Left ventricle myocardium superior (tissue), 1 donor: ENCODE measurements around the gene GNB1L. TPM values are rescaled to one million over a fixed set of nuclear protein-coding genes. Genes with fewer than 3 reads are reported as not detected.
A peak's percentile ranks its signal among the peaks of the same experiment; 100 is the strongest.
"Not testable (repeated sequence)": the region's sequence is repeated elsewhere in the genome, so short reads cannot be mapped to it uniquely, and the experiment has no call there.

ENCODE experiments used
- ATAC-seq: fragments of 200-7000 bp; cut with Tn5 transposase; one replicate; pipeline ENCODE4 v1.9.1; 2020; ENCODE audit warnings: mild to moderate bottlenecking, moderate library complexity
- DNase-seq: peaks from one replicate; pipeline ENCODE4 v3.0.0-alpha.2; 2020
- intact Hi-C: fragments of 100-400 bp; cut with micrococcal nuclease; formaldehyde crosslinking; loops from one replicate; pipeline ENCODE4 v1.11.0; 2022
- total RNA-seq: library from RNA; stranded (reverse); fragmentation: NEBNext Ultra II Directional; extraction: Animal tissue kit (Norgen Biotek cat#: 25700); gene quantifications from one replicate; pipeline ENCODE4 v1.2.1, GENCODE V29; 2021
- donor health status: DM: no; HTN: yes; CAD: no; lungs with severe emphysema.

The GNB1L gene
- total RNA-seq, 1 donor from 2014 or later, result 3.4 TPM

DNA sequence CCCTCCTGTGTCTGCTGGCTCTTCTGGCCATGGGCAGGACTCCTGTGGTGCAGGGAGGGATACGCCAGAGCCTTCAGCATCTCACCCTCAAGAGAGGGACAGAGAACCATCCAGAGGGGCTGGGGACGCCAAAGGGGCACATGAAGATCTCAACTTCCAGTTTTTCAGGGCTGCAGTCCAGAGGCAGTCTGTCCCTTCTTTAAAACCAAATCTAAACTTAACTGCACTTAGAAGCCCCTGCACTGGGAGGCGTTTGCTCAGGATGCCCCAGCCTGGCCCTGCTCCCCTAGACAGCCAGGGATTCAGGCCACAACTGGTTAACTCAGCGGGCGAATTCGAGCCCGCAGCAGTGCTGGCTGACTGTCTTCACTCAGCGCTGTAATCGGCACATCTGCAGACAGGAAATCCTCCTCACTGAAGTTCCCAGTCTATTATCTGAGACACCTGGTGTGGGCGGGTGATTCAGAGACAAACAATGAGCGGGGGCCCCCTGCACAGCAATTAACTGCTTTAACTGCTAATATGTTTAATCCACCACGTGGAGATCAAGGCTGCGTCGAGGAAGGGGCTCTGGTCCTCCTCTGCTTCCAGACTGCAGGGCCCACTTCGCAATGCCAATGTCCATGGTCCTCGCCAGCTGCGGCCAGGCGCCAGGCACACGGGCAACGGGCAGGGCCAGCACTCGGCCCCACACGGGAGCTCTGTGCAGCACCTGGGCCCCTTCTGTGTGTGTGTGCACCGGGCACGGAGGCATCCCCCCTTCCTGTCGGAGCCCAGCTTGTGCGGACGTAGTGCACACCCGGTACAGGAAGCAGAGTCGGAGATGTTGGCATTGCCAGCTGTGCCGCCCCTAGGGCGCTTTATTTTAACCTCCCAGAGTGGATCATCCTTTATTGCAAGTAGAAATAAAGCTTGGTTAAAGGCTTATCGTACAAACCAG lies 36.9 kb upstream of the GNB1L start:
- intact Hi-C loops, result no loop called here
- peak; percentile 24 for DNase-seq
- ATAC-seq, result no peak

DNA sequence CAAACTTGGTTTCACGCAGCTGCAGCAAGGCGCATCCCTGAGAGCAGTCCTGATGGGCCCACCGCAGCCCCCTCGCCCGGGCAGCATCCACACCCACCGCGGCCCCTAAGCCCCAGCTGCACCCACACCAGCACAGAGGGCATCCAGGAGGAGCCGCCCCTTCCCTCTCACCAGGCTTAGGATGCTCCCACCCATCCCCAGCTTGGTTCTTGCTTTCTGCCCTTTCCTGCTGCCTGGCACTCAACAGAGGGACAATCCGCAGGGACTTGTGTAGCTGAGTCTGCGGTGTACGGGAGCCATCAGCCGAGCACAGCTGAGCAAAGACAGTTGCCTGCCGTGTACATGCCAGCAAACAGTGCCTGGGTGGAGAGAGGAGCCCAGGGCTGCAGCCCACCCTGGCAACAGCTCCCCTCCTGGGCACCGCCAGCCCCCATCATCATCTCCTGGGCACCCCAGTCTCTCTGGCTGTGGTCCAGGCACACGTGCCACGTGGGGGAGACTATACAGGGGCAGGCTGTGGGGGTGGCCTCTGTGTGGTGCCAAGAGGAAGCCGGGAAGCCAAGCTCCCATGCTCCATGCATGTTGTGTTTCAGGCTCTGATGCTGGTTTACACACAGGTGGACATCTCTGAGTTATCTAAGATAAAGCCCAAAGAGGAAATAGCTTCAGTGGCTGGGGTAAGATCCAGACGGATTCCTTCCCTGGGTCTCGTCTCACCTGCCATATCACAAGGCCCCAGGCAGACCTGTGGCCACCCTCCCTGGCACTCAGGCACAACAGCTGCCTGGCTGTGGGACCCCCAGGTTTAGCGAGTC lies 36.0 kb upstream of the GNB1L start:
- DNase-seq (no peak), ATAC-seq (no peak)
- intact Hi-C loops, result no loop called here

DNA sequence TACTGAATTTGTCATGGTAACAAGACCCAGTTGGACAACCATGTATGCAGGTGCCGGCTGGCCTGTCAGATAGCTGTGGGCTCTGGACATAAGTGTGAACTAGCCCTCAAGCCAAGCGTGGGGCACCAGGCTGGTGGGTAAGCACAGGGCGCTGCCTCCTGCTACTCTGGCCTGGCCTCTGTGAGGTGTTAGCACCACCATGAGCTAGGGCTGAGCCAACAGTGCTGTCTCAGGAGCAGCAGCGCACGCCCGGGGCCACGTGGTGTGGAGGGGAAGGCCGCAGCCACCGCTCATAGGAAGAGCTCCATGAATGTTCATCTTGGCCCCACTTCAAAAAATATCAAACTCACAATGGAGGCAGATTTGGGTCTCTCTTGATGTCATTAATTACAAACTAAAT lies 35.3 kb upstream of the GNB1L start:
- DNase-seq (peak; percentile 20), ATAC-seq (no peak)
- intact Hi-C loops, result no loop called here

DNA sequence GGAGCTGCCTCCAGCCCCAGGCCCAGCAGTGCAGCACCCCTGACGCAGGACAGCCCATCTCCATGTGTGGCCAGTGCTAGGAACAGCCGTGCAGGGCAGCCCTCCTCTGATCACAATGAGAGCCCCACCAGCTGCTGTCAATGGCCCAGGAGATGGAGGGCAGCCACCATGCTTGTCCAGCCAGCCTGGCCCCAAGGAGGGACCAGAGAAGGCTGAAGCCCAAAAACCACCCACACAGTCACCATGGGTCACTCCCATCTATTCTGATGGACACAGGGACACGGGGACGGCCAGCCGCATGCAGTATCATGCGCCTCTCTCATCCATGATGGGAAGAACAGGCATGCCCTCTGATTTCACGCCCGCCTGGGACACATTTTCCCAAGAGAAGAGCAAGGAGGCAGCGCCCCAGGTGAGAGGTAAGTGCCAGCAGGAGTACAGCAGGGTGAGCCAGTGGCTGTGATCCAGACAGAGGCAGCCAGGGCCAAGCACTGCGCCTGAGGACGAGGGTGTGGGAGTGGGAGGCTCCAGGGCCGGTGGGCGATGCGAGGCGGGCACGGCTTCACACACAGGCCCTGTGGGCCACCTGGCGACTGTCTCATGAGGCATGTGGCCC lies 33.6 kb upstream of the GNB1L start:
- peak; percentile 25 for DNase-seq
- no peak for ATAC-seq
- intact Hi-C loops, result no loop called here

DNA sequence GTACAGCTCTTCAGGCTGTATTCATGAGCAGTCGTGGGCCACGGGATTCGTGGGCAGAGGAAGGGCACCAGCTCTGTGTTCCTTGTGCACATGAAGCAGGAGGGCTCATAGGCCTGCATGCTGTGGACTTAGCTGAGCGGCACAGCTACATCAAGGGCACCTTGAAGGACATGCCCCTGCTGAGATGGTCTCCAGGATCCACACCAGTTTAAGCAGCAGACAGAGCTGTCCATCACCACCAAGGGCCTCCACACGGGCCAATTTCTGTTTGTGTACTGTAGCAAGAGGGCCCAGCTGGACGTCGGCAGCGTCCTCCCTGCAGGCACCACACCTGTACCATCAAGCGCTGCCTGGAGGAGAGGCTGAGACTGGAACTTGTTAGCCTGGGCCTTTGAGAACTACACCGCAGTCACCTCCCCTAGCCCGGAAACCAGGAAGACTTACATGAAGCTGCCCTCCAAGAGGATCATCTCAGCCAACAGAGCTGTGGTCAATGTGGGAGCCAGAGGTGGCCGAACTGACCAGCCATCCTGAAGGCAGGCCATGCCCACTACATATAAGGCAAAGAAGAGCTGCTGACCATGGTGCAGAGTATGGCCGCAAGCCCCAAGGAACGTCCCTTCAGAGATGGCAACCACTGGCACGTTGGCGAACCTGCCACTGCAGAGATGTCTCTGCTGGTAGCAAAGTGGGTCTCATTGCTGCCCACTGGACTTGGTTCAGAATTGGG lies 32.7 kb upstream of the GNB1L start:
- intact Hi-C loops, result no loop called here
- ATAC-seq (no peak), DNase-seq (peak; percentile 25)

DNA sequence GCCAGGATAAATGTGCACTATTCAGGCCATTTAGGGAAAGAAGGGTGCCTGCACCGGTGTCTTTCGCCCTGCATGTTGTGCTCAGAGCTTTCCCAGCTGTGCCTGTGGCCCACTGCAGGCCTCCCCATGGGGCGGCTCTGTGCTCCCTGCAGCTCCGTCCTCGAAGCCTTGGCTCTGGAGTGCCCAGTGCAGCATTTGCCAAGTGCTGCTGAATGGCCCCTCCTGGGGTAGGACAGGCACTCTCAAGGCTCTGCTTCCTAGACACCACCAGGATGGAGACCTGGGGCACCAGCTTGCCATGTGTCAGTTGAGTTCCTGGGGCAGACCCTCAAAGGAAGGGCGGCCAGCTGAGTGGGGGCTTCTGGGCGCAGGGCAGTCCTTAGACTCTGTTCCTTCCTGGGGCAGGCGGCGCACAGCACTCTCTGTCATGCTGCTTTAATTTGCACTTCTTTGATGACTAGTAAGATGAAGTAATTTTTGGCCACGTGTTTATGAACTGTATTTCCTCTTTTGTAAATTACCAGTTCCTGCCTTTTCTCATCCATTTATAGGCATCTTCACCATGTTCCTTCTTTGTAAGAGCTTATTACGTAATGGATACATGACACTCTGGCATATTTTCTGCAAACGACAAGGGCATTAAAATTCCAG lies 32.1 kb upstream of the GNB1L start:
- ATAC-seq (peak; percentile 37), DNase-seq (peak; percentile 42)
- intact Hi-C loops, result no loop called here

DNA sequence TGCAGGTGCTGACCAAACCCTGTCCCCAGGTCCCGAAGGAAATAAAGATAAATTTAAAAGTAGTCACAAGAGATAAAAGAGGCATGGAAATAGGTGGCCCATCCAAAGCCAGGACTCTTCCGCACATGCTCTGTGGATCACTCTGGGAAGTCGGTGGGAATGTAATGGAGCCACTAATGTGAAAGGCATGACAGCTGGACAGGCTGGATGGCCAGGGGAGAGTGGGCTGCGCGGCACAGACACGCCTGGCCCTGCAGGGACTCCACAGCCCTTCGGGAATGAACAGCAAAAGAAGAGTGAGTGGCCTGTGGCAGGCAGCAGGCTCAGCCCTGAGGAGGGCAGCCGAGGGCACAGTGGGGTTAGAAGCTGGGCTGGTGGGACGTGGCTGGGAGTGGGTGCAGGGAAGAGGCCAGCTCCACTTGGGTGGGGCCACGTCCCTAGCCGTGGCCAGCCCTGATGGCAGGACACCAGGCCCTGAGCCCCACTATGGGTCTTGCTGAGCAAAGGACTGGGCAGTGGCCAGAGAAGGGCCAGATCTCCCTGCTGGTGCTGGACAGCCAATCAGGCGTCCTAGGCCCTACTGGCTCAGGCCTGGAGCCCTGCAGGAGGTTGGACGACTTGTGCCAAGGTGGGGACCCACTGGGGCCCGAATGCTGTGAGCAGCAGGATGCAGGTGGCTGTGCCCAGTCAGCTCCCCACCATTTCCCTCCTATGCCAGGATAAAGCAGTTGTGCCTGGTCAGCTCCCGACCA lies 31.3 kb upstream of the GNB1L start:
- ATAC-seq, result no peak
- intact Hi-C loops, result no loop called here
- peak; percentile 23 for DNase-seq

DNA sequence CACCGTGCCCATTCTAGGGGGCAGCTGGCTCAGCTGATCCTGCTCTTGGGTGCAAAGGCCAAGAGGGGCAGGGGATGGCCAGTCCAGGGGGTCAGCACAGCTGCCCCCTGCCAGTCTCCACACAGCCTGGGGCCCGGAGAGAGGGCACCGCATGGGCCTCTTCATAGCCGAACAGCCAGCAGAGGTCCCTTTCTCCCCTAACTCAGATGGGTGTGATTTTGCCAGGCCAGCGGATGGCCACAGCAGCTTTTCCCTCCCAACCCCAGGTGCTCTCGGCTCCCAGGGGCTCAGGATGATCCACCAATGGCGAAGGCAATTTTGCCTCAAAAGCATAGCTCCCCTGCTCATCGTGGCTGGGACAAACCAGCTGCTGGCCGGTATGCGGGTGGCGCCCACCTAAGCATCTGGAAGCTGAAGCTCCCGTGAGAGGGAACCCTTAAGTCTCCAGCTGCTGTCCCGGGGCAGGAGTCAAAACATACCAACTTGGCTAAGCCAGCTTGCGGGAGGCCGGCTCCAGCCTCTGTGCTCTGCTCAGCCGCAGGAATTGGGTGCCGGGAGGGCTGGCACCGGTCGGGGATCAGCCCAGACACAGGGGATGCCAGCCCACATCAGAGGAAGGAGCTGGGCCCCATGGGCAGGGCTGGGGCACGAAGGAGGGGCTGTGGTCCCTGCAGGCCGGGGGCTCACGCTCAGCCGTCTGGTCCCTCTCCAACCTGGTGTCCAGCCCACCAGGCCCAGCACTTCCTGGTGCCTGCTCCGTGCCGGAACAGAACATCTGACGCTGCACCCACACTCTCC lies 30.5 kb upstream of the GNB1L start:
- DNase-seq (peak; percentile 25), ATAC-seq (no peak)
- intact Hi-C loops, result no loop called here

DNA sequence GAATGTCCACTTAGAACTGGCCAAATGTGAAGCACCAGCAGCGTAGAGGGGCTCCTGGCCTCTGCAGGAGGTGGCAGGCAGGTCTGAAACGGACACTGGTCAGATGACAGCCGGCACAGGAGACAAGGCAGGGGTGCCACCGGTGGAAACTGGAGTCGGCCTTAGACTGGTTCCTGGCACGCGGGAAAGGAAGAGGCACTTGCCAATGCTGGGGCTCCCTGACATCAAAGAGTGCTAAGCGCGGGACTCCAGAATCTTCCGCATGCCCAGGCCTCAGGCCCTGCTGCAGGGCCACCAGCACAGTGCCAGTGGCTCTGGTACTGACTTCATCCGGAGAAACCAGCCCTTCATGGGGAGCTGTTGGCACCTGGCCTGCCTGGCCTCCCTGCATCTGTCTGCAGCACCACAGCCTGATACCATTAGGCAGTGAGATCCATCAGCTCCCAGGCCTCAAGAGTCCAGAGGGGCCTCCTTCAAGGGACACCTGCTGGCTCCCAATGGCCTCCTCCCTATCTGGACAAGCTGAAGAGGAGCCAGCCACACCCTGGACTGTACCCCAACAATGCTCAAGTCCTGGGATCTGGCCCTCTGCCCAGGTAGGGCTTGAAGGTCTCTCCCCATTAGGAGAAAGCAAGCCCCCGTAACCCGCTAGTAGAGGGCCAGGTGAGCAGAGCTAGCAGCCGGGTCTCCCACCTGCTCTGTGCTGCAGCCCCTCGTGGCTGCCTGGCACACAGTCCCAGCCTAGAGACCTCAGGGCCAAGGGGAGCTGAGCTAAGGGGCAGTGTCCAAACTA lies 29.7 kb upstream of the GNB1L start:
- intact Hi-C loops, result no loop called here
- ATAC-seq, result no peak
- DNase-seq, result peak; percentile 15

DNA sequence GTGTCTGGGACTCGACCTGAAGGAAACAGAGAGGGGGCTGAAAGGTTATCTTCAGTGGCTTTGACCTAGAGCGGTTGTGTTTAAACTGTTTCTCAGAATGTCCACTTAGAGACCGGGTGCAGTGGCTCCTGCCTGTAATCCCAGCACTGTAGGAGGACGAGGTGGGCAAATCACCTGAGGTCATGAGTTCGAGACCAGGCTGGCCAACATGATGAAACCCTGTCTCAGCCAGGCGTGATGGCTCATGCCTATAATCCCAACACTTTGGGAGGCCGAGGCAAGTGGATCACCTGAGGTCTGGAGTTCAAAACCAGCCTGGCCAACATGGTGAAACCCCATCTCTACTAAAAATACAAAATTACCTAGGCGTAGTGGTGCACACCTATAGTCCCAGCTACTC lies 28.8 kb upstream of the GNB1L start:
- DNase-seq, result peak; percentile 3
- intact Hi-C loops, ATAC-seq: not testable (repeated sequence)

DNA sequence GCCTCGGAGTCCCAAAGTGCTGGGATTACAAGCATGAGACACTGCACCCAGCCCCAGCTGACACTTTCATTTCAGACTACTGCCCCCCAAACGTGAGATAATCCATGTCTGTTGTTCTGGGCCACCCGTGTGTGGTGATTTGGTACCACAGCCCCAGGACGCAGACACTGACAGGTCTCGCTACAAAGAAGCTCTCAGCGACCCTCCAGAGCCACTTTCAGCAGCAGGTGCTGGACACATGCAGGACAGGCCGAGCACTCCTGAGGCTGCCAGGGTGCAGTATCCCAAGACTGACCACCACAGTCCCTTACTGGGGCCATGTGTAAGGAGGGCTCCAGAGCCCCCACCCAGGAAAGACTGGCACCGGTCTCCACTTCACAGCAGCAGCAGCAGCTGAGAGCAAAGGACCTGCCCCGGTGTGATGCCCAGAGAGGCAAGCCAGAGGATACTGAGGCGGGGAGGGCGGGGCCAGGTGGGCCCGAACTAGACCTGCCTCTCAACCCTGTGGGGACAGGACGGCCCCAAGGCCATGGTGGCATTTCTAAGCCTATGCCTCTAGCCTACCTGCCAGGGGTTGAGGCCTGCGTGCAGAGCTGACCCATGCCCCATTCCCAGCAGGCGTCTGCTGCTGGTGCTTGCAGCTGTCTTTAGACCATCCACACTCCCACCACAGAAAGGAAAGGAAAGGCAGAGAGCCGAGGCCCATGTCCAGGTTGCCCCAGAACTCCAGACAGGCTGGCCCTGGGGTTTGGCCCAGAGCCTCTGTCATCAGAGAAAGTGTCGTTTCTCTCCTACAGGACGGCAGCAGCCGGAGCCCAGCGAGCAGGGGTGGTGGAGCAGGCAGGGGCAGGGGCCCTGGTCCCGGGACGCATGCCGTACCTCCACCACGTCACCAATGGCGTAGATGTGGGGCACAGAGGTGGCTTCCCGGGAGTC lies 28.0 kb upstream of the GNB1L start:
- DNase-seq, result peak; percentile 26
- intact Hi-C loops, result no loop called here

DNA sequence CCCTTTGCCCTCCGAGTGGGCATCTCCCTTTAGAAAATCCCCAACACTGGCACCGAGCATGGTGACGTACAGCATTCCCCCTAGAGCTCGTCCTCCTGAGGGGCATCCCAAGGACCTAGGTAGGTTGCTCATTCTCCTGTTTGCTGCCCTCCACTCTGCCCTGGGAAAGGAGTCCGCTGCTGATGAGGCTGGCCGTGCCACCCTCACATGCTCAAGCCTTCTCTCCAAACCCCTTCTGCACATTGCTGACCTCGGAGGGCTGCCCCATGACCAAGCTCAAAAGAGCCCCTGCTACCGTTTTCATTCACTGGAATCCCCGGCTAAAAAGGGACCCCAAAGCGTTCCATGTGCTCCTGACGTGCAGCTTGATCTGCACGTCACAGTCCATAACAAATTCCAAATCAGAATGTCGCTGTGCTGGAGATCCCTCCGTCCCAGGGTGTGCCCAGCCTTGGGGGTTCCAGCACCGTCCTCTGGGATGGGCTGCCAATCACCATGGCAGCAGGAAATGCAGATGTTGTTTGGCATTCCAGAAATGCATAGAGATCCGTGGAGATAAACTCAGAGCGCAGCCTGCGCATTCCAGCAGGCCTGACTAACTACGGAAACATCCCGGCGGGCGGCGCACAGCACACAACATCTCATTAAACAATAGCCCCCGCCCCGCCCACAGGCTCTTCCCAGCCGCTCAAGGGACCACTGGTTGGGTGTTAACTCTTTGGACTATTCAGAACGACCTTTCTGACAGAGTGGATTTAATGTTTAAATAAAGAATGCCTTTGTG lies 26.3 kb upstream of the GNB1L start:
- peak; percentile 60 for ATAC-seq
- DNase-seq, result peak; percentile 64
- intact Hi-C loops, result no loop called here

More for the DNA sequence above, 28.0 kb upstream of the GNB1L start:
- no peak for ATAC-seq

DNA sequence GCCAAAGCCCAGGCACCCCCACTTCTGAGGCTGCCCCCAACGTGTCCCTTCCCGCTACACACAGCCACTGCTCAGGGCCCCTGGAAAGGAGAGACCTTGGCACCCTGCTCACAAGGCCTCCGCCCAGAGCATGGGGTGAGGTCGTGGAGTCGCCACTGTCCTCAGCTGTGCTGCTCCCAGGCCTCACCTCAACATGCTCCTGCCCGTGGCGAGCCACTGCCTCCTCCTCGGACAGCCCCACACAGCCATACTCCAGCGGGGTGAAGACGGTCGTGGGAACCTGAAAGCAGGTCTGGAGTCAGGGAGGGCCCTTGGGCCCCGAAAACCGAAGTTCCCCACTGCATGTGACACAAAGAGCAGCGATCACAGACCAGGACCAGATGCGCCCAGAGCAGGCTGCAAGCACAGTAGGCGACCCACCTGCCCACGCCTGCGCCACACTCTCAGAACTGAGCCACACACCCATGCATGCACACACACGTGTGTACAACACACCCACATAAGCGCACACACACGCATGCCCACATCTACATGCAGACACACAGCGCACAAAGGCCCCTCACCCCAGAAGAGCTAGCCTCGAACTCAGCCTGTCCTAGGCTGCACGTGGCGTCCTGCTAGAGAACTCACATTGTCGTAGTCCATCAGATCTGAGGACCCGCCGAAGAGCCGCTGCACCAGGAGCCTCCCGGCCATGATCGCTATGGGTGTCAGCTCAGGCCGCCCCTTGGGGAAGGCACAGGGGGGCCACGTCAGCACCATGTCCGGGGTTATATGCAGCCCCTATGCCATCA lies 25.5 kb upstream of the GNB1L start:
- intact Hi-C loops, result no loop called here
- ATAC-seq (no peak), DNase-seq (peak; percentile 23)

DNA sequence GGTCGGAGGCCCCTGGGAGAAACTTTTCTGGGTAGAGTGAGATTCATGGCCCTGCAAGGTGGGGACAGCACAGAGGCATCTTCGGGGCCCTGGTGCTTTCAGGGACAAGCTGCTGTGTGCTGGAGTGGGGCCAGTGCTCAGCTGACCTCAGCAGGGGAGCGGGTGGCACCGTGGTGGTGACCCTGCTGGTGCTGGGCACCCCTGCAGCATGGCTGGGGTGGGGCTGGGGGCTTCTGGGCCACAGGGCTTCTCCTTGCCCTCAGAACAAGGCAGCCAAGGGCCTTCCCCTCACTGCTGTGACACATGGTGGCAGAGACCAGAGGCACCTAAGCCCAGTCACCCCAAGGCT lies 24.9 kb upstream of the GNB1L start:
- ATAC-seq, result no peak
- peak; percentile 24 for DNase-seq
- intact Hi-C loops, result no loop called here
